CD4-positive, alpha-beta T cell treated with Interleukin-15 for 1 hour (primary cell): ENCODE results near the gene SNAPC1.
"Not testable (repeated sequence)": the region's sequence is repeated elsewhere in the genome, so short reads cannot be mapped to it uniquely, and the experiment has no call there.

Experiments used
- DNase-seq: peaks from one replicate; pipeline ENCODE4 v3.0.0-alpha.2; 2020

SNAPC1 gene, protein sequence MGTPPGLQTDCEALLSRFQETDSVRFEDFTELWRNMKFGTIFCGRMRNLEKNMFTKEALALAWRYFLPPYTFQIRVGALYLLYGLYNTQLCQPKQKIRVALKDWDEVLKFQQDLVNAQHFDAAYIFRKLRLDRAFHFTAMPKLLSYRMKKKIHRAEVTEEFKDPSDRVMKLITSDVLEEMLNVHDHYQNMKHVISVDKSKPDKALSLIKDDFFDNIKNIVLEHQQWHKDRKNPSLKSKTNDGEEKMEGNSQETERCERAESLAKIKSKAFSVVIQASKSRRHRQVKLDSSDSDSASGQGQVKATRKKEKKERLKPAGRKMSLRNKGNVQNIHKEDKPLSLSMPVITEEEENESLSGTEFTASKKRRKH

DNA sequence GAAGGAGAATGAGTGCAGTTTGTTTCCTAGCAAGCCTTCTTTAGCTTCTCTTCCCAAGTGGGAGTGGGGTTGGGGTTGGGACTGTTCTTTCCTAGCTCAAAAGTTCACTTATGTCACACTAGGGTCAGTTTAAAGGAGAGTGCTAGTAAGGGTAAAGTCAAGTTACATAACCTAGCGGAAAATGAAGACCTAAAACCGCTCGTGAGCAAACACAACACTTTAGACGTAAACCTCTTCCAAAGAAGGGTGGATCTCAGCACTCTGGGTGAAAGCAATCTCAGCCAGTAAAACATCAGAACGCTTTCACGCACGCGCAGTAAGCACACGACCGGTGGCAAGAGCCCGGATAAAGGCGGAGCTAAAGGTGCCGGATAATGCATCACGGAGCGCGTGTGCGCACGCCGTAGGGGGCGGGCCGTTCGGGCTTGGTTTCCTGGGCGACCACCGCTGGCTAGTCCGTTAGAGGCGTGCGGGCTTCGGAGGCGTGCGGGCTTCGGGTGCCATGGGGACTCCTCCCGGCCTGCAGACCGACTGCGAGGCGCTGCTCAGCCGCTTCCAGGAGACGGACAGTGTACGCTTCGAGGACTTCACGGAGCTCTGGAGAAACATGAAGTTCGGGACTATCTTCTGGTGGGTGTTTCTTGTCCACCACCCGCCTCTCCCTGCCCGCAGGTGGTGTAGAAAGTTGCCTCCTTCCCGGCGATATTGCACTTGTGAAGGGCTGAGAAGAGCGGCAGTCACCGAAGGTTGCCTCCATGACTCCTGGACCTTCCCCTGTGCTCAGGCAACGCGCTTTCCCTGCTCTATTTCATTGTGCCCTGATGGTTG, at the start of gene SNAPC1:
SNAPC1 (plus strand) TSS at position 462 of the 828 bp plus-strand sequence; CDS start at position 503, 41 bp downstream.
- DNase-seq, result peak; percentile 98

GRCh38 chr14:61713724-61714437, 48.3 kb upstream of the SNAPC1 start:
- no peak for DNase-seq

GRCh38 chr14:61716956-61717355, 45.3 kb upstream of the SNAPC1 start:
- no peak for DNase-seq

DNA sequence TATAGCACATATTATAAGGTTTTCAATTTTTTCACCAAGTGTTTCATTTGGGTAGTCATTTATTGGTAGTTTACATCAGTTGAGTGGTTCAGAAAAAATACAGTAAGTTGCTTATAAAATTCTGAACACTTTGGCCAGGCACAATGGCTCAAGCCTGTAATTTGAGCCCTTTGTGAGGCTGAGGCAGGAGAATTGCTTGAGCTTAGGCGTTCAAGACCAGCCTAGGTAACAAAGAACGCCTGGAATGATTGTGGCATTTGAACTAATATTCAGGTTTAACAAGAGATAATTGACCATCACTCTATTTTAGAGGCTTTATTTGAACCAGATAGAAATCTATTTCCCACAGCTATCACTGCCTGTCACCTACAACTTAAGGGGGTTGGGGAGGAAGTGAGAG, 44.2 kb upstream of the SNAPC1 start:
- no peak for DNase-seq

DNA sequence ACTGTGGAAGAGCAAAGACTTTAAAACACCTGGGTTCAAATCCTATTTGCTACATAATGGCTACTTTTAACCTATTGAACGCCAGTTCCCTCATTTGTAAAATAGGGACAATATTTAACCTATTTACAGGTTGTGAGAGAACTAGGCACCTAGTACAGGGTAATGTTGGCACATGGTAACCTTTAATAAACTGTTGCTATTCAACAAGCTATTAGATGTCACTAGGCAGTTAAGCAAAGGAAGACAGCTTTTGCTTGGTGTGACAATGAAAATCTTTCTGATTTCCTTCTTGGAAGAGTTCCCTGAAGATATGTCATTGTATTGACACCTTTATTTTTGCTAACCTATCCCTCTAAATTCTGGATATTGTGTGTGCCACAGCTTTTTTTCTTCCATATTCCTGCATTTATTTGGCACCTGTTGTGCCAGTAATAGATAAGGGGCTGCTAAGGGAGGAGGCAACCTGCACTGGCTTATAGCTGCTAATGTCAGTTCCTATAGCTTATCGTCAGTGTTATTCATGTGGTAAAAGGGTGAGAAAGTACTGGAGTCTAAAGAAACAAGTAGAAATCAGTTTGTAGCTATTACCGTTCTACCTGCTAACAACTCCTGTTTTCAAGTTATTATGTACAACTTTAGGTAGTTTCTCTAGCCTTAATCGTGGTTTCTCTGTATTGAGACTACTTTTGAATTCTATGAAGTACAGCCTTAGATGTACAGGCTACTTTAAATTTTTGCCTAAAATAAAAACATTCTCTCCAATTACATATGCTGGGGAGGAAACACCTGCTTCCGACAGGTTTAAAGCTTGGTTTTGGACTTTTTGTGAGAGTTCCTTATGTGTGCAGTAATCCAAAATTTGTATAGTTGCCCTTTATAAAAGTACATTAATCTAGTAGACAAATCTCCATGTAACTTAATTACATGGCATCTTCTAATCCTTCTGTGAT, 42.6 kb upstream of the SNAPC1 start:
- DNase-seq, result no peak

- DNase-seq, result no peak
These were observed 41.9 kb upstream of the SNAPC1 start for GRCh38 chr14:61720294-61720661.

GRCh38 chr14:61720741-61721140, 41.5 kb upstream of the SNAPC1 start:
- DNase-seq, result no peak

- no peak for DNase-seq
These were observed 38.1 kb upstream of the SNAPC1 start for GRCh38 chr14:61724133-61724532.

DNA sequence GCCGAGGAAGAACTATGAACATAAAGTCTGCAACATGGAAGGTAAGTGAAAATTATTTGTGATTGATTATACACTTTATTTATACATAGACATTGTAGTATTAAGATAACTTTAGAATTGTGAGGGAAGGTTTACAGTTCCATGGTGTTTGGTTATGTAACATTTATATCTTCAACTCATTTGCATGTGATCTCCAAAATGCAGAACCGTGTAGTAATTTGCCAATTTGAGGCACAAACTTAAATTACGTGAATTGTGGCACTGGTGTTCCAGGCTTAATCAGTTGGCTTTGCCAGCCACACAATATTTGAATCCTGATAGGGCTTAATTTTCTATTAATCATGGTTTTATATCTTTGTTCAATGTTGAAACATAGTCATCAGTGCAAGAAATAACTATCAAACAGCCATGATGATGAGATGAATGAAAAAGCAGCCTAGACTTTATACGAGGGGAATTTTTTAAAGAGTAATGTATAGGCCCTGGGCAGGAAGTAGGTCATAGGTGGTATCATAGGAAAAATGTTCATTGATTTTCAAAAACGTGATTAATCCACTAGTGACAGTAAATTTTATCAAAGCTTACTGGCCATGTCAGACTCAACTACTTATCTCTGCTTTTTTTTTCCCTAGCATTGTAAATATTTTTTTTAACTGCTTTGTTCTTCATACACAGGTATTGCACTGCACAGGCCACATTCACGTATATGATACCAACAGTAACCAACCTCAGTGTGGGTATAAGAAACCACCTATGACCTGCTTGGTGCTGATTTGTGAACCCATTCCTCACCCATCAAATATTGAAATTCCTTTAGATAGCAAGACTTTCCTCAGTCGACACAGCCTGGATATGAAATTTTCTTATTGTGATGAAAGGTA, 35.2 kb upstream of the SNAPC1 start:
- no peak for DNase-seq

DNA sequence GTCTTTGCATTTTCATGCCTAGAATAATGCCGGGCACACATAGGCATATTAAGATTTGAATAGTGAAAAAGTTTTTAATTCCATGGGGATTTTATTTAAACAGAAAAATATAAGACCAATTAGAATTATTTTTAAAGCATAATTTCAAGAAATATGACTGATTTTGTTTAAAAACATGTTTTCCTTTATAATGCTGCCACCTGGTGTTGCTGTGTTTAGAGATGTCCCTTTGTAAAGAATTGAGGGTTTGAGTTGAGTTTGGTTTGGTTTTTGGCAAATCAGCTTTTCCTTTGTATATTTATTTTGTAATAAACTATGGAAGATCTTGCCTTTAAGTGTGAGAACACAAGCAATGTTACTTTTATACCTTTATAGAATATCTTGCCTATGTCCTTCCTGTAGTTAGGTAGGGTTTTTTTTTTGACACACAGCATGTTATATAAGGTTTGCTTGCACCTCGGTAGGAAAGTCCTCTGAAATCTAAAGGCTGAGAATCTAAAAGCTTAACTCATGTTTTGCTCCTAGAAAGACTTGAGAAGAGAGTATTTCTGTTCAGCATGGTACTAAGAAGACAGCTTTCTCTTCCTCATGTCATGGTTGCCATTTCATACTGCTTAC, 31.4 kb upstream of the SNAPC1 start:
- DNase-seq, result no peak

DNA sequence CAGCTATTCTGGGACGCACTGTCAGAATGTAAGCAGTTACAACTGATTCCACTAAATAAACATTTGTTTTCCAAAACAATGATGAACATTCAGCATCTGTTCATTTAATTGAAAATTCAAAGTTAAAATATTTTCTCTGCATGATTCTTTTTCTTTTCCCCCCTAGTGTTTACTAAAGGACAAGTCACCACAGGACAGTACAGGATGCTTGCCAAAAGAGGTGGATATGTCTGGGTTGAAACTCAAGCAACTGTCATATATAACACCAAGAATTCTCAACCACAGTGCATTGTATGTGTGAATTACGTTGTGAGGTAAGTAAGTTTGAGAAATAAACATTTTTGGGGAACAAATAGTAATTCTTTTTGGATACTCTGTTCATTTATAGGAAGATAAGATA, 28.2 kb upstream of the SNAPC1 start:
- no peak for DNase-seq

GRCh38 chr14:61736751-61737150, 25.5 kb upstream of the SNAPC1 start:
- DNase-seq, result no peak

DNA sequence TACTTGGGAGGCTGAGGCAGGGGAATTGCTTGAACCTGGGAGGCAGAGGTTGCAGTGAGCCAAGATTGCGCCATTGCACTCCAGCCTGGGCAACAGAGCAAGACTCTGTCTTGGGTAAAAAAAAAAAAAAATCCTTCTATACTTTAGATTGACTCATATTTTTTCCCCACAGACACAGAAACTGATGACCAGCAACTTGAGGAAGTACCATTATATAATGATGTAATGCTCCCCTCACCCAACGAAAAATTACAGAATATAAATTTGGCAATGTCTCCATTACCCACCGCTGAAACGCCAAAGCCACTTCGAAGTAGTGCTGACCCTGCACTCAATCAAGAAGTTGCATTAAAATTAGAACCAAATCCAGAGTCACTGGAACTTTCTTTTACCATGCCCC, 24.3 kb upstream of the SNAPC1 start:
- DNase-seq, result no peak

- no peak for DNase-seq
These were observed 23.1 kb upstream of the SNAPC1 start for GRCh38 chr14:61739133-61739532.

DNA sequence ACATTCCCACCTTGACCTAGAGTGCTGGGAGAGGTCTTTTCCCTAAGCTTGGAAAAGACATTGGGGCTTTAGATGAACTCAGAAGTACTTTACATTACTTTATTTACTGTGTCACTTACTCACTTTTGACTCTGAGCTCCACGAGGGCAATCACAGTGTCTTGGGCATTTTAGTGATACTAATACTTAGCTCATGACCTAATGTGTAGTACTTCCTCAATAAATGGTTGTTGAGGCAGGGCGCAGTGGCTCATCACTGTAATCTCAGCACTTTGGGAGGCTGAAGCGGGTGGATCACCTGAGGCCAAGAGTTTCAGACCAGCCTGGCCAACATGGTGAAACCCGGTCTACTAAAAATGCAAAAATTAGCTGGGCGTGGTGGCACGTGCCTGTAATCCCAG, 19.8 kb upstream of the SNAPC1 start:
- no peak for DNase-seq

- no peak for DNase-seq
These were observed 18.0 kb upstream of the SNAPC1 start for GRCh38 chr14:61744238-61744637.

GRCh38 chr14:61746346-61746745, 15.9 kb upstream of the SNAPC1 start:
- DNase-seq, result not testable (repeated sequence)

GRCh38 chr14:61746881-61747280, 15.3 kb upstream of the SNAPC1 start:
- no peak for DNase-seq

- no peak for DNase-seq
These were observed 14.9 kb upstream of the SNAPC1 start for GRCh38 chr14:61747342-61747741.

DNA sequence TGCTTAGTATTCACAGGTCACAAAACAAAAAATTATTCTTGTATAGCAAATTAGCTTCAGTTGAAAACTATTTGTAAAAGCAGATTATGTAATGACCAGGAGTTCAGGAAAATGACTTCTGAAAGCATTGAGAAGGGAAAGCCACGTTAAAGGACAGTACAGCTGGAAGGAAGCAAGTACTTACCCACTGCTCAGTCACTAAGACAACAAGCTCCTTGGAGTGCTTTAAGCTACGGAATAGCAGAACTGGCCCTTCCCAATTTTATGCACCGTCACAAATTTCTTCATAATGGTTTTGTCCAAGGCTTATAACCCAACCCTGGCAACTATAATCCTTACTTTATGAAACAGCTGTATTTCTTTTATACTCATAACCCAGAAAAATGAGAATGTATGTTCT, 13.0 kb upstream of the SNAPC1 start:
- no peak for DNase-seq

DNA sequence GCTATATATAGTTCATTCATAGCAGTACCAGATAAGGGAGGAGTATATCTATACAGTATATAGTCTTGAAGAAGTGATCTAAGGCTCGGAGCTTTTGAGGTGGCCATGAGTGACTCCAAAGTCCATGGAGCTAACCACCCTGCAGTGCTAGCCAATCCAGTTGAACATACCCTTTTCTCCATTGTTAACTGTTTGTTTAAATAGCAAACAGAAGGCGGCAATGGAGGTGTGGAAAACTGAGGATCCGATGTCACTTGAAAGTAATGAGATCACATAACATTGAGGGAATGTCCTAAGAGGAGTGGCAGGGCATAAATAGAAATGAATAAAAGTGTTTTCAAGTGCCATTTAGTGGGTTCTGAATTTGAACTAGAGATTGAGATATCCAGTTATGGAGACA, 12.4 kb upstream of the SNAPC1 start:
- DNase-seq, result no peak
